Measurements from ENCODE around the gene NEK10.
"Not testable (repeated sequence)": the region's sequence is repeated elsewhere in the genome, so short reads cannot be mapped to it uniquely, and the experiment has no call there.

Gene NEK10

DNA sequence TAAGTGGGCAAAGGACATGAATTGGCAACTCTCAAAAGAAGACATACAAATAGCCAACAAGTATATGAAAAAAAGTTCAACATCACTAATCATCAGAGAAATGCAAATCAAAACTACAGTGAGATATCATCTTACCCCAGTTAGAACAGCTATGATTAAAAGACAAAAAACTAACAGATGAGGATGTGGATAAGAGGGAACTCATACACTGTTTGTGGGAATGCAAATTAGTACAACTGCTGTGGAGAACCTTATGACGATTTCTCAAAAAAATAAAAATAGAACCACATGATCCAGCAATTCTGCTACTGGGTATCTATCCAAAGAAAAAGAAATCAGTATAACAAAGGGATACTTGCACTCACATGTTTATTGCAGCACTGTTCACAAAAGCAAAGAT, 28.6 kb downstream of the NEK10 start:
- Mint-ChIP-seq H3K36me3 (ENCODE audit: low read depth) (peaks cover 2% of the 10 kb centered on the region), H3K4me1 (ENCODE audit: low read depth) (peaks cover 3% of the 10 kb centered on the region), H3K9me3 (no peaks in the 10 kb centered on the region), H3K27me3 (ENCODE audit: low read depth) (peaks cover 17% of the 10 kb centered on the region), H3K4me3 (no peak overlapping the region), H3K27ac (no peak overlapping the region)

DNA sequence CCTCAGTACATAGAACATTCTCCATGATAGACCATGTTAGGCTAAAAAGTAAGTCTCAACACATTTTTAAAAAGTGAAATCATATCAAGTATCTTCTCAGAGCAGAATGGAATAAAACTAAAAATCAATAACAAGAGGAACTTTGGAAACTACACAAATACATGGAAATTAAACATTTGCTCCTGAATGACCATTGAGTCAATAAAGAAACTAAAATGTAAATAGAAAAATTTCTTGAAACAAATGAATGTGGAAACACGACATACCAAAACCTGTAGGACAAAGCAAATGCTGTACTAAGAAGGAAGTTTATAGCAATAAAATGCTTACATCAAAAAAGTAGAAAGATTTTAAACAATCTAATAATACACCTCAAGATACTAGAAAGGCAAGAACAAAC, 33.6 kb downstream of the NEK10 start:
- no peaks in the 10 kb centered on the region for H3K4me1 Mint-ChIP-seq (ENCODE audit: low read depth)
- H3K36me3 Mint-ChIP-seq (ENCODE audit: low read depth) = no peaks in the 10 kb centered on the region
- no peaks in the 10 kb centered on the region for H3K9me3 Mint-ChIP-seq
- no peak overlapping the region for H3K4me3 Mint-ChIP-seq
- H3K27me3 Mint-ChIP-seq (ENCODE audit: low read depth) = peaks cover 14% of the 10 kb centered on the region
- H3K27ac Mint-ChIP-seq = no peak overlapping the region

DNA sequence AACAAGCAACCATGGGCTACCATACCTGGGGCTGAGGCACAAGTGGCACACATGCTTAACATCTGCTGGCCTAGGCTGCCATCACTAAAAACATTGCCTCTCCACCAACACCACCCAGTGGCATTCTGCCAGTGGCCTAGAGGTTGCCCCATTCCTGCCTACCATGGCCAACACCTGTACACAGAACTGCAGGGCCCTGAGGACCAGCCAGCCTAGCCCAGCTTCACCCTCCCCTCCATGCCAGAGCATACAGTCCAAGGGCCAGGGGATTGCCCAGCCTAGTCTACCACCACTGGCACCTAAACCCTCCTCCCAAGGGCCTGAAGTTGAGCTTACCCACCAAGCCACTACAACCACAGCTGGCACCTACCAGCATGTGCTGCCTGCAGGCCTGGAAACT, 35.3 kb downstream of the NEK10 start:
- Mint-ChIP-seq H3K4me1 (ENCODE audit: low read depth) (no peaks in the 10 kb centered on the region), H3K9me3 (no peaks in the 10 kb centered on the region), H3K4me3 (no peak overlapping the region), H3K36me3 (ENCODE audit: low read depth) (no peaks in the 10 kb centered on the region), H3K27me3 (ENCODE audit: low read depth) (peaks cover 14% of the 10 kb centered on the region), H3K27ac (no peak overlapping the region)

- H3K4me1 Mint-ChIP-seq (ENCODE audit: low read depth); H3K27ac Mint-ChIP-seq; H3K36me3 Mint-ChIP-seq (ENCODE audit: low read depth); H3K27me3 Mint-ChIP-seq (ENCODE audit: low read depth); H3K4me3 Mint-ChIP-seq; H3K9me3 Mint-ChIP-seq: not testable (repeated sequence)
Measured at GRCh38 chr3:27328982-27329762, 40.0 kb downstream of the NEK10 start.

GRCh38 chr3:27326629-27327545, 42.3 kb downstream of the NEK10 start:
- H3K9me3 Mint-ChIP-seq = no peaks in the 10 kb centered on the region
- H3K36me3 Mint-ChIP-seq (ENCODE audit: low read depth) = no peaks in the 10 kb centered on the region
- no peak overlapping the region for H3K4me3 Mint-ChIP-seq
- no peaks in the 10 kb centered on the region for H3K27me3 Mint-ChIP-seq (ENCODE audit: low read depth)
- no peaks in the 10 kb centered on the region for H3K4me1 Mint-ChIP-seq (ENCODE audit: low read depth)
- no peak overlapping the region for H3K27ac Mint-ChIP-seq

- no peaks in the 10 kb centered on the region for H3K9me3 Mint-ChIP-seq
- no peaks in the 10 kb centered on the region for H3K4me1 Mint-ChIP-seq (ENCODE audit: low read depth)
- no peak overlapping the region for H3K4me3 Mint-ChIP-seq
- no peaks in the 10 kb centered on the region for H3K27me3 Mint-ChIP-seq (ENCODE audit: low read depth)
- H3K27ac Mint-ChIP-seq = no peak overlapping the region
- H3K36me3 Mint-ChIP-seq (ENCODE audit: low read depth) = no peaks in the 10 kb centered on the region
Measured at GRCh38 chr3:27326202-27326601, 43.0 kb downstream of the NEK10 start.

GRCh38 chr3:27325419-27325818, 43.8 kb downstream of the NEK10 start:
- Mint-ChIP-seq H3K4me3 (no peak overlapping the region), H3K36me3 (ENCODE audit: low read depth) (no peaks in the 10 kb centered on the region), H3K27ac (no peak overlapping the region), H3K9me3 (no peaks in the 10 kb centered on the region), H3K27me3 (ENCODE audit: low read depth) (no peaks in the 10 kb centered on the region), H3K4me1 (ENCODE audit: low read depth) (no peaks in the 10 kb centered on the region)

GRCh38 chr3:27324686-27325085, 44.5 kb downstream of the NEK10 start:
- no peaks in the 10 kb centered on the region for H3K27me3 Mint-ChIP-seq (ENCODE audit: low read depth)
- no peaks in the 10 kb centered on the region for H3K9me3 Mint-ChIP-seq
- H3K27ac Mint-ChIP-seq = no peak overlapping the region
- H3K4me3 Mint-ChIP-seq = no peak overlapping the region
- H3K4me1 Mint-ChIP-seq (ENCODE audit: low read depth) = no peaks in the 10 kb centered on the region
- no peaks in the 10 kb centered on the region for H3K36me3 Mint-ChIP-seq (ENCODE audit: low read depth)

DNA sequence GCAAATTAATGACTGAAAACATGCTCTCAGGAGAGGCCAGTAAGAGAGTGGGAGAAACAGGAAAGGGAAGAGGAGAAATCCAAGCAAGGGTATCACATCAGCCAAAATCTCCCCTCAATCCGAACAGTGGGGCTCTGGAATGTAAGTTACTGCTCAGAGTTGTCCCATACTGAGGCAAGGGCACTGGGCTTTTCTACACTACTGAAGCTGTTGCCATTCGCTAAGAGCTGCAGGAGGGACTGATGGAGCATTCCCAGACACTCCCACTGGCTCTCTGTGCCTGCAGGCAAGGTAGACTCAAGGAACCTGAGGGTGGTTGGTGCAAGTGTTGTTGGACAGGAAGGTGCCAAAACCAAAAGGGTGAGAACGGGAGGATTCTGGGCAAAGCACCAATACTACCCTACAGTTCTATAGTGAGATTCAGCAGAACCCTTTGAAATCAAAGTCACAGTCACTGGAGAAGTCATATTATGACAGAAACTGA, 46.1 kb downstream of the NEK10 start:
- Mint-ChIP-seq H3K27me3 (ENCODE audit: low read depth) (no peaks in the 10 kb centered on the region), H3K4me3 (no peak overlapping the region), H3K9me3 (no peaks in the 10 kb centered on the region), H3K36me3 (ENCODE audit: low read depth) (no peaks in the 10 kb centered on the region), H3K27ac (no peak overlapping the region), H3K4me1 (ENCODE audit: low read depth) (no peaks in the 10 kb centered on the region)

DNA sequence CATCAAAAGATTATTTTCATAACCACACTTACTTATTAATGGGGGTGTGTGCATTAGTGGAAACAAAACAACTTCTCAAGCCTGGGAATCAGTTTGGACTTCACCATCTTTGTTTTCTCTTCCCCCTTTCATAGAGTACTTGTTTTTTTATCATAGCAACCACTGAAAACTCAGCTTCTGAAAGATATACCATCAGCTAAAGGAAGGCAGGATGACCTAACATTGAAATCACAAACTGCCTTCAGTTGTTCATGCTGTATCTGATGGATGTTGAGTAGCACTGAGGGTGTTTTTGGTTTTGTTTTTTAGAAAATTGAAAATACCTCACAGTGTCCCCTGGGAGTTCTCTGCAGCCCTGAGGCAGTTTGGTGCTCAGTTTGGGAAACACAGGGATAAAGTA, 46.5 kb downstream of the NEK10 start:
- Mint-ChIP-seq H3K4me1 (ENCODE audit: low read depth) (no peaks in the 10 kb centered on the region), H3K4me3 (no peak overlapping the region), H3K27ac (no peak overlapping the region), H3K9me3 (no peaks in the 10 kb centered on the region), H3K27me3 (ENCODE audit: low read depth) (no peaks in the 10 kb centered on the region), H3K36me3 (ENCODE audit: low read depth) (no peaks in the 10 kb centered on the region)

- H3K36me3 Mint-ChIP-seq (ENCODE audit: low read depth) = no peaks in the 10 kb centered on the region
- H3K4me3 Mint-ChIP-seq = no peak overlapping the region
- no peaks in the 10 kb centered on the region for H3K9me3 Mint-ChIP-seq
- H3K4me1 Mint-ChIP-seq (ENCODE audit: low read depth) = no peaks in the 10 kb centered on the region
- H3K27me3 Mint-ChIP-seq (ENCODE audit: low read depth) = no peaks in the 10 kb centered on the region
- no peak overlapping the region for H3K27ac Mint-ChIP-seq
Measured at GRCh38 chr3:27319847-27320526, 49.2 kb downstream of the NEK10 start.

- Mint-ChIP-seq H3K36me3 (ENCODE audit: low read depth) (no peaks in the 10 kb centered on the region), H3K9me3 (no peaks in the 10 kb centered on the region), H3K27ac (no peak overlapping the region), H3K4me1 (ENCODE audit: low read depth) (no peaks in the 10 kb centered on the region), H3K4me3 (no peak overlapping the region), H3K27me3 (ENCODE audit: low read depth) (no peaks in the 10 kb centered on the region)
Measured at GRCh38 chr3:27319304-27319703, 49.9 kb downstream of the NEK10 start.

GRCh38 chr3:27317096-27317495, 52.1 kb downstream of the NEK10 start:
- Mint-ChIP-seq H3K4me1 (ENCODE audit: low read depth) (no peaks in the 10 kb centered on the region), H3K36me3 (ENCODE audit: low read depth) (no peaks in the 10 kb centered on the region), H3K27me3 (ENCODE audit: low read depth) (peaks cover 1% of the 10 kb centered on the region), H3K27ac (no peak overlapping the region), H3K4me3 (no peak overlapping the region), H3K9me3 (no peaks in the 10 kb centered on the region)

DNA sequence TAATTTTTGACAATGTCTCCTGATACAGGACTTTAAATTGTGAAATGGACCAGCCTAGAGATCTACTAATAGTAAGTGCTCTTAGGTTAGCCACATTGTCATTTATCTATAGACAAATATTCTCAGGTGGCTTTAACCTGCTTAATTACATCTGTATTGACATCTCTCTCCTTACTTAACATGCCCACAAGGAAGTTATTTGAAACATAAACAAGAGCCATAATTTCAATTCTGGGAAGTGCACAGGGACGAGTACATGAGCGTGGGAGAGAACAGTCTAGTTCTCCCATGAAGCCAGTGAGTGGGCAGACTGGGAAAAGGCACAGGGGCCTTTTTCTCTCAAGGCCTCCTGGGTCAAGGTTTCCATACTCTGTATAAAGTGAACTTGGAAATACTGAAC, 54.2 kb downstream of the NEK10 start:
- Mint-ChIP-seq H3K27ac (no peak overlapping the region), H3K27me3 (ENCODE audit: low read depth) (peaks cover 4% of the 10 kb centered on the region), H3K4me1 (ENCODE audit: low read depth) (no peaks in the 10 kb centered on the region), H3K36me3 (ENCODE audit: low read depth) (no peaks in the 10 kb centered on the region), H3K9me3 (no peaks in the 10 kb centered on the region), H3K4me3 (no peak overlapping the region)

All from T-helper 1 cell treated with Interleukin-12 subunit alpha and Interleukin-12 subunit beta and Interleukin-4 antibody, amounts not matched to agents 30 μg/mL and 1 μg/mL, for 36 hours (primary cell).